Sigmoid colon (tissue), 7 donors: Measurements from ENCODE around the gene PIGN. TPM values are rescaled to one million over a fixed set of nuclear protein-coding genes. Genes with fewer than 3 reads are reported as not detected.

ENCODE experiments used
- DNase-seq: peaks from one replicate; pipeline ENCODE4 v3.0.0-alpha.2; 2019
- H3K27ac ChIP-seq, 4 donors: fragments of 200-600 bp; sonication (generic); one replicate each; pipeline ENCODE4 v1.5.1; 2016 to 2019; ENCODE audit warnings: mild to moderate bottlenecking in 1 of 4
- H3K27me3 ChIP-seq, 3 donors: fragments of 200-600 bp; sonication (generic); one replicate each; pipeline ENCODE4 v1.5.1; 2019; ENCODE audit warnings: mild to moderate bottlenecking in 1 of 3
- H3K36me3 ChIP-seq, 4 donors: fragments of 200-600 bp; sonication (generic); one replicate each; pipeline ENCODE4 v1.5.1; 2016 to 2019
- H3K4me1 ChIP-seq, 4 donors: fragments of 200-600 bp; sonication (generic); one replicate each; pipeline ENCODE4 v1.5.1; 2017 to 2019
- H3K4me3 ChIP-seq, 4 donors: fragments of 200-600 bp; sonication (generic); one replicate each; pipeline ENCODE4 v1.5.1; 2017 to 2019; ENCODE audit warnings: mild to moderate bottlenecking in 2 of 4, moderate library complexity in 1 of 4
- H3K9me3 ChIP-seq, 4 donors: fragments of 200-600 bp in 3 of 4; sonication (generic) in 3 of 4; one replicate each; pipeline versions ENCODE4 v1.5.1 to v1.6.1; 2013 to 2019
- CTCF ChIP-seq, 4 experiments: fragments of 450-650 bp in 3 of 4; fragments of 200-600 bp in 1 of 4; IDR thresholded peaks; one replicate each; pipeline ENCODE4 v1.5.1; 2016 to 2019; ENCODE audit warnings: antibody characterized with exemption in 4 of 4, mild to moderate bottlenecking in 3 of 4, moderate library complexity in 2 of 4
- EP300 ChIP-seq, 4 donors: sonication (generic); formaldehyde crosslinking; IDR thresholded peaks; one replicate each; pipeline ENCODE4 v1.6.1; 2017; ENCODE audit warnings: antibody characterized with exemption in 4 of 4
- POLR2A ChIP-seq, 2 donors: fragments of 450-650 bp; IDR thresholded peaks; one replicate each; pipeline ENCODE4 v1.6.1; 2016; ENCODE audit warnings: antibody characterized with exemption in 2 of 2, mild to moderate bottlenecking in 2 of 2, moderate library complexity in 2 of 2
- POLR2AphosphoS5 ChIP-seq, 4 donors: sonication (generic); formaldehyde crosslinking; IDR thresholded peaks; one replicate each; pipeline ENCODE4 v1.6.1; 2017; ENCODE audit warnings: antibody characterized with exemption in 4 of 4
- WGBS, 2 donors: extraction: QIAGEN DNeasy Blood & Tissue Kit; methylation state at CpG; one replicate each; pipeline ENCODE4 v1.1.7; 2013; 5-methylcytosine and 5-hydroxymethylcytosine counted together
- intact Hi-C: fragments of 100-400 bp; cut with DNase I; formaldehyde crosslinking; loops from one replicate; pipeline ENCODE4 v1.15.1; 2023
- polyA plus RNA-seq, 3 donors: library from polyadenylated mRNA; stranded (reverse); fragments of 200-250 nt; gene quantifications; one replicate each; pipeline ENCODE4 v1.2.3, GENCODE V29; 2013
- total RNA-seq, 4 donors: library from RNA; depleted of rRNA; stranded (reverse); fragments of >200 nt; gene quantifications; one replicate each; pipeline ENCODE4 v1.1.0, GENCODE V29; 2016
- donor health status: healthy with polysubstance abuse.
- donor health status: Bipolar disorder and iron deficiency.
- donor health status: healthy.

The PIGN gene
- total and polyA plus RNA-seq, 7 donors = 3.0 to 23.2 (median 18.4) TPM

DNA sequence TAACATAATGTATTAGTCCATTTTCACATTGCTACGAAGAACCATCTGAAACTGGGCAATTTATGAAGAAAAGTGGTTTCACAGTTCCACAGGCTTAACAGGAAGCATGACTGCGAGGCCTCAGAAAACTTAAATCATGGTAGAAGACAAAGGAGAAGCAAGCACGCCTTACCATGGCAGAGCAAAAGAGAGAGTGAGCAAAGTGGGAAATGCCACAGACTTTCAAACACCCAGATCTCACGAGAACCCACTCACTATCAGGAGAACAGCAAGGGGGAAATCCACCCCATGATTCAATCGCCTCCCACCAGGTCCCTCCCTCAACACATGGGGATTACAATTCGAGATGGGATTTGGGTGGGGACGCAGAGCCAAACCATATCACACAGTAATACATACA, 22.5 kb downstream of the PIGN start:
- peaks cover 0 to 23% (median 0%) of the 10 kb centered on the region in 4 donors for H3K36me3 ChIP-seq
- no peak for TF ChIP-seq CTCF (IDR thresholded peaks at IDR 0.05)
- no peak for TF ChIP-seq POLR2AphosphoS5 (IDR thresholded peaks at IDR 0.05)
- no peak for TF ChIP-seq POLR2A (IDR thresholded peaks at IDR 0.05)
- TF ChIP-seq EP300 (IDR thresholded peaks at IDR 0.05) = no peak
- no peaks in the 10 kb centered on the region for H3K9me3 ChIP-seq
- no peak for DNase-seq
- intact Hi-C loops = no loop called here
- no peaks in the 10 kb centered on the region for H3K27me3 ChIP-seq
- no peak overlapping the region for H3K27ac ChIP-seq
- no peak overlapping the region for H3K4me3 ChIP-seq
- WGBS, 2 donors = 93% methylated on average over 7 of the region's 7 CpGs
- no peaks in the 10 kb centered on the region for H3K4me1 ChIP-seq

DNA sequence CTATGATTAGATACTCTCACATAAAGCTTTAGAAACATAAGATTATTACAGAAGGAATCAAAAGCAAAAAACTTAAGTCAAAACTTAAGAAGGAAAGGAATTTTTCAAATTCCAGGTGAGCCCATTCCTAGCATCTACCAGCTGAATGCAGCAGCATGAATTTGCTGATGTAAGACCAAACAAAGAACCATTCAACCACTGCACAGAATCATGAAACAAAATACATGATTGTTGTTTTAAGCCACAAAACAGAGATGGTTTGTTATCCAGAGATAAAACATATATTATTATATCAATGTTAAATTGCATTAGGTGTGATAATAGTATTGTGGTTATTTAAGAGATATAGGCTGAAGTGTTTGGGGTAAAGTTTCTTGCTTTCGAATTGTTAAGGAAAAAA, 29.0 kb downstream of the PIGN start:
- Histone ChIP-seq H3K27me3 (no peaks in the 10 kb centered on the region), H3K27ac (no peak overlapping the region), H3K4me3 (no peak overlapping the region), H3K4me1 (no peaks in the 10 kb centered on the region), H3K9me3 (no peaks in the 10 kb centered on the region), H3K36me3 (peaks cover 0 to 54% (median 0%) of the 10 kb centered on the region in 4 donors)
- WGBS, 2 donors = 95 to 97% methylated on average over 1 of the region's 1 CpG
- intact Hi-C loops = no loop called here
- DNase-seq = no peak
- no peak for TF ChIP-seq EP300 (IDR thresholded peaks at IDR 0.05)
- TF ChIP-seq CTCF (IDR thresholded peaks at IDR 0.05) = no peak
- TF ChIP-seq POLR2A (IDR thresholded peaks at IDR 0.05) = no peak
- TF ChIP-seq POLR2AphosphoS5 (IDR thresholded peaks at IDR 0.05) = no peak

DNA sequence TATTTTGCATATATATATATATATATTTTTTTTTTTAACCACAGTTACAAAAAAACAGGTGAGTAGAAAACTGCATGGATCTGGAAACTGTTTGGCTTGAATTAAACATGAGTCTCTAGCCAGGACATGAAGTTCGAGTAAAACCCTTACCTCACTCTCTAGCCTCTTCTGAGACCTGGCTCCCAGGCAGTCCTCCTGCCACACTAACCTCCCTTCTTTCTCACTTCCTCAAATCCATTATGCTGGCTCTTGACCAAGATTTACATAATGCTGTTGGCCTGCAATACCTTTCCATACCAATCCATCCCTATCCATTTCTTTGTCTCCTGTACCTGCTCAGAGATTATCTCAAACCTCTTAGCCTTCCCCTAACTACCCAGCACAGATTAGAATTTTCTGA, 34.0 kb downstream of the PIGN start:
- TF ChIP-seq POLR2A (IDR thresholded peaks at IDR 0.05) (no peak), POLR2AphosphoS5 (IDR thresholded peaks at IDR 0.05) (no peak), CTCF (IDR thresholded peaks at IDR 0.05) (no peak), EP300 (IDR thresholded peaks at IDR 0.05) (no peak)
- intact Hi-C loops = no loop called here
- no peak for DNase-seq
- Histone ChIP-seq H3K27ac (no peak overlapping the region), H3K36me3 (peaks cover 0 to 31% (median 0%) of the 10 kb centered on the region in 4 donors), H3K27me3 (no peaks in the 10 kb centered on the region), H3K4me3 (no peak overlapping the region), H3K9me3 (no peaks in the 10 kb centered on the region), H3K4me1 (no peaks in the 10 kb centered on the region)
- 80 to 97% methylated on average over 1 of the region's 1 CpG for WGBS, 2 donors

DNA sequence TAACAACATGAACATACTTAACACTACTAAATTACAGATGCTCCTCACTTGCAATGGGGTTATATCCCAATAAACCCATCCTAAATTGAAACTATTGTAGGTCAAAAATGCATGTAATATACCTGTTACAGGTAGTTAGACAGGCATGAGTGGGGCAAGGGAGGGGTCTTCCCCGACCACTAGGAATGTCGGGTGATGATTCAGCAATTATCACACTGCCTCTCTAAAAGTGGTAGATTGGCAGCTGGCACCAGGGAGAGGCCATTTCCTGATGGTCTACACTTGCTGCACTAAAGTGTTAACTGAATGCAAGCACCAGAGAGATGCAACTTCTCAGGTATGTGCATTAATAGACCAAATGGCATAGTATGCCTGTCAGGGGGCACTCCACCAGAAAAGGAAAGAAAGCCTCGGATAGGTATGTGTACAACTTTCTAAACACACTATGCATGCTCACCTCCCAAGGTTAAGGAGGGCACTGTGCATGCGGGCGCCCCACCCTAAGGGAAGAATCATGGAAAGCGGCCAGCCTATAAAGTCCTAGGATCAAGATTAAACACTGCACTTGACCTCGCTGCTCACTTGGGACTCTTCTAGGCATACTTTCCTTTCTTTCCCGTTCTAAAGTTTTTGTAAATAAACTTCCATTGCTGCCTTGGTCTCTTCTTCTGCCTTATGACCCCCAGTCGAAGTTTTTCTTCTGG, 35.6 kb downstream of the PIGN start:
- no peak for TF ChIP-seq POLR2A (IDR thresholded peaks at IDR 0.05)
- TF ChIP-seq POLR2AphosphoS5 (IDR thresholded peaks at IDR 0.05) = no peak
- TF ChIP-seq CTCF (IDR thresholded peaks at IDR 0.05) = no peak
- TF ChIP-seq EP300 (IDR thresholded peaks at IDR 0.05) = no peak
- DNase-seq = no peak
- intact Hi-C loops = no loop called here
- Histone ChIP-seq H3K27me3 (no peaks in the 10 kb centered on the region), H3K4me1 (no peaks in the 10 kb centered on the region), H3K9me3 (no peaks in the 10 kb centered on the region), H3K27ac (no peak overlapping the region), H3K36me3 (peaks cover 0 to 22% (median 0%) of the 10 kb centered on the region in 4 donors), H3K4me3 (no peak overlapping the region)
- WGBS, 2 donors = 78 to 91% methylated on average over 9 of the region's 9 CpGs

DNA sequence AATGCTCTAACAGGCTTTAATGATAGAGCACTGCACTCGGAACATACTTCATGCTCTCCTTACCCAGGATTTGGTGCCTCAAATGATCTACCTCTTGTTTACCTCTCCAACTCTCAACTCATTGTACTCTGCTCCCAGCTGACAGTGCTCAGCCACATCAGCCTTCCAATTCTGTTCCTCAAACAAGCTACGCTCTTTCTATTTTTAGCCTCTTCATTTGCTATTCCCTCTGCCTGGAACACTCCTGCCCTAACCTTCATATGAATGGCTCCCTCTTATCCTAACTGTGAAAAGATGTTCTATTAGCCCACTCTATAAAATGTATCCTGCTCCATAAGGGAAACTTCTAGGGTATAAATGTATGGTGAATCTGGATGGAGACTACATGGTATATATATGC, 42.5 kb downstream of the PIGN start:
- intact Hi-C loops = no loop called here
- TF ChIP-seq POLR2A (IDR thresholded peaks at IDR 0.05) (no peak), CTCF (IDR thresholded peaks at IDR 0.05) (no peak), EP300 (IDR thresholded peaks at IDR 0.05) (no peak), POLR2AphosphoS5 (IDR thresholded peaks at IDR 0.05) (no peak)
- WGBS, 2 donors = 94 to 96% methylated on average over 2 of the region's 2 CpGs
- Histone ChIP-seq H3K4me3 (no peak overlapping the region), H3K27ac (no peak overlapping the region), H3K27me3 (no peaks in the 10 kb centered on the region), H3K36me3 (peaks cover 0 to 41% (median 2%) of the 10 kb centered on the region in 4 donors), H3K4me1 (no peaks in the 10 kb centered on the region), H3K9me3 (no peaks in the 10 kb centered on the region)
- no peak for DNase-seq
